ENCODE data around the gene SH3YL1.
A peak's percentile ranks its signal among the peaks of the same experiment; 100 is the strongest.

The SH3YL1 gene

GRCh38 chr2:255195-255594, 8.6 kb downstream of the SH3YL1 start:
- no peak for DNase-seq

DNA sequence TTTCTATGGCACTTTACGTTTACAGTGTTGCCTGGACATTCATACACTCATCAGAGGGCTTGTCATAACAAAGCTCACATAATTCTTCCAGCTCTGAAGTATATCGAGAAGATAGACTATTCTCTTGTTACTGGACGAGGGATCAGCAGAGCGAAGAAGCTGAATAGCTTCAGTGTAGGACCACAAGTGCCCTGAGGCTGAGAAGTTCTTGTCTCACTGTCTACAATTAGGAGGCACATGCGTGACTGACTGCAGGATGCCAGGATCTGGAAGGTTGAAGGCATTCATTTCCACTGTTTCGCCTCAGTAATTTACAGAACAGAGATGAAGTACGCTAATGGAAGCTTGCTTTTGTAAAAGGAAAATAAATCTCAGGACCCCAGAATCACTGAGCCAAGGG, 9.6 kb downstream of the SH3YL1 start:
- DNase-seq, result no peak

- no peak for DNase-seq
These were observed 10.6 kb downstream of the SH3YL1 start for GRCh38 chr2:253202-253638.

GRCh38 chr2:252001-252602, 11.7 kb downstream of the SH3YL1 start:
- no peak for DNase-seq

DNA sequence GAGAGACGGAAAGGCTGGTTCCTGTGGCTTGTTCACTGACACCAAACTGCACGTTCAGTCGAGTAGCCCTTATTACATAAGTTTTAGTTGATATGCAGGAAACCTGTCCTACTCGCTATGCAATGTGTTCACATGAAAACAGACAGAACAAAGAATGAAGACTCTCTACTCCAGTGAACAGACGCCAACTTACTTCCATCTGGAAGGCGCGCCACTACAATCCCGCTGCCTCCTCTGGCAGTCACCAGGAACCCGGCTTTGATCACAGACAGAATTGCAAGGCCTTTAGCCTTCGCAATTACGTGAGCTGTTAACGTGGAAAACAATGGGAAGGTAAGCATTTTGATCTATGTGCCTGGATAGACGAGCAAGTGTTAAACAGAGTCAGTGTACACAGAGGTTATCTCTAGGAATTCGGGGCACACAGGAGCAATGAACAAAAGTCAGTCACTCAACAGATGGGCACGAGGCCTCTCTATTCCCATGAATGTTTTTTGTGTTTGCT, 14.2 kb downstream of the SH3YL1 start:
- DNase-seq, result no peak

- no peak for DNase-seq
These were observed 15.1 kb downstream of the SH3YL1 start for GRCh38 chr2:248724-249123.

- peak; percentile 48 for DNase-seq
These were observed 17.2 kb downstream of the SH3YL1 start for GRCh38 chr2:246489-247144.

DNA sequence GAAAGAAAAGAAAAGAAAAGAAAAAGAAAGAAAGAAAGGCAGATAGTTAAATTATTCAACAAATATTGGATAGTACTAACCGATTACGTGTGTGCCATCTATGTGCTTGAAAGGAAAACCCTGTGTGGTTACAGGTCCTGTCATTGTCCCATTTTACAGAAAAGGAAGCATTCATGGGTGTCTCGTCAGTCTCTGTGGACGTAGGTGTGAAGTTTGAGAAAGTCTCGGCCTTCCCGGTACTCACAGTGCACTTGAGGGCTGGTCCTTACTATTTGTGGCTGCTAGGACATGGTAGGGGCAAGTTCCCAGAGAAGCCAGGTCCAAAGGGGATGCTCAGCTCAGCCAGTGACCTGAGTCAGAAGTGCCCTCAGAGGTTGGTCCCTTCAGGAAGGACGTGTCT, 19.3 kb downstream of the SH3YL1 start:
- no peak for DNase-seq

DNA sequence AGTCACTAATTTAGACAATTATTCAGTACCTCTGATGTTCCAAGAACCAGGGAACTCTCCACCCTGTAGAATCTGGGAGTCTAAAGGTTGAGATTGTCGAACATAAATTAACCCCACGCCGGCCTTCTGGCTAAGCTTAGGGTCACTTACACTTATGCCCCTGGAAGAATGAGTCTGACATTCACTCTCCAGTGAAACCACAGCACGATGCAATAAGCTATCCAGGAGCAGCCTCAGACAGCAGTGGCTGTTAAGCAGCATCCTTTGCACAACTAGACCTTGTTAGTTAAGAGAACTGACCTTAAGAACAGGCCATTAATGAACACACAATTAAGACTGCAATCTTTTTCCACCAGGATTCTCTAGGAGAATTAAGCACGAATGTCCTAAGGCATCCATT, 25.0 kb downstream of the SH3YL1 start:
- no peak for DNase-seq

DNA sequence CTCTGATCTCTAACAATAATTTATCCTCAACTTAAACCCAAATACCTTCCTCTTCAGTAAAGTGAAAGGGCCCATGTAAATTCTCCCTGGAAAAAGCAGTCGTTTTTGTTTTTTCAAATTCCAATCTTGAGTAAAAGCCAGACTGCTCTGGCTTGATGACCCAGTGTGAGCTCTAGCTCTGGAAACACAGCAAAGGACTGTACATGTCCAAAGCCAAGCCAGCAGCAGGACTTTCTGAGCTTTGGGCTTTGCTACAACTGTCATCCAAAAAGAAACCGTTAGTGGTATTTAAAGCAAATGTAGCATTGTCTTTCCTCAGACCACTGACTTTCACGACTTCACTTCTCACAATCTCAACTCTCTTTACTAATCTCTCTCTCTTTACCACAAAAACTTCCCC, 25.4 kb downstream of the SH3YL1 start:
- DNase-seq, result no peak

DNA sequence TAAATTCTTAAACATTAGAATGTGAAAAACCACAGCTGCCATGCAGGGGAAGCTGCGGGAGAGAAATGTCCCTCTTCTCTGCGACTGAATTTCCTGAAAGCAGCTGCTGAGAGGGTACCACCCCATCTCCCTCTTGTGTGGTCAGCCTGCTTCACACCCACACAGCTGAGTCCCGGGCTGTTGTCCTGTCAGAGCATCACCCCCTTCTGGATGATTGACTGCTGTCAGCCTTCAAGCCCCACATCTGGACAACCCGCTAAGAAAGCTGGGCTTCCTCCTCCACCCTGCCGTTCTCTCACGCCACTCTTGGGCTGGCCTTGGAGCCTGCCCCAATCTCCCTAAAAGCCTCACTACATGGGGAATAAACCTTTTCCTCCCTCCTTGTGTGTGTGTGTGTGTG, 26.0 kb downstream of the SH3YL1 start:
- no peak for DNase-seq

- no peak for DNase-seq
These were observed 26.8 kb downstream of the SH3YL1 start for GRCh38 chr2:236993-237539.

DNA sequence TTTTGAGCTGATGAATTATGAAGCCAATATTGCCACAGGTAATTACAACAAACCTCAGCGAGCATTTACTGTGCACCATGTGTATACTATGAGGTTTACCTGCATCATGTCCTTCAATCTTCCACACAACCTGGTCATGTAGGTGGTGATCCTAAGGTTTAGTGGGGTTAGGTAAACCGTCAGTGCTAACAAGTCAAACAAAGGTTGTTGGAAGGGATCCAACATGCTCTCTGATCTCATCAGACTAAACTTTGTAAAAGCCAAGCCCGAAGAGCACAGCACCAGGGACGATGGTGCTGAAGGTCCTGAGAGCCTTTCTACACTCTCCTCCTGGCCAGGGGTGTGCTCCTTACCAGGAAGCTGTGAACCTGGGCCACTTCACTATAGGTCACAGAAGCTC, 29.4 kb downstream of the SH3YL1 start:
- no peak for DNase-seq

GRCh38 chr2:233030-233429, 30.8 kb downstream of the SH3YL1 start:
- no peak for DNase-seq

- DNase-seq, result no peak
These were observed 32.2 kb downstream of the SH3YL1 start for GRCh38 chr2:231521-232185.

DNA sequence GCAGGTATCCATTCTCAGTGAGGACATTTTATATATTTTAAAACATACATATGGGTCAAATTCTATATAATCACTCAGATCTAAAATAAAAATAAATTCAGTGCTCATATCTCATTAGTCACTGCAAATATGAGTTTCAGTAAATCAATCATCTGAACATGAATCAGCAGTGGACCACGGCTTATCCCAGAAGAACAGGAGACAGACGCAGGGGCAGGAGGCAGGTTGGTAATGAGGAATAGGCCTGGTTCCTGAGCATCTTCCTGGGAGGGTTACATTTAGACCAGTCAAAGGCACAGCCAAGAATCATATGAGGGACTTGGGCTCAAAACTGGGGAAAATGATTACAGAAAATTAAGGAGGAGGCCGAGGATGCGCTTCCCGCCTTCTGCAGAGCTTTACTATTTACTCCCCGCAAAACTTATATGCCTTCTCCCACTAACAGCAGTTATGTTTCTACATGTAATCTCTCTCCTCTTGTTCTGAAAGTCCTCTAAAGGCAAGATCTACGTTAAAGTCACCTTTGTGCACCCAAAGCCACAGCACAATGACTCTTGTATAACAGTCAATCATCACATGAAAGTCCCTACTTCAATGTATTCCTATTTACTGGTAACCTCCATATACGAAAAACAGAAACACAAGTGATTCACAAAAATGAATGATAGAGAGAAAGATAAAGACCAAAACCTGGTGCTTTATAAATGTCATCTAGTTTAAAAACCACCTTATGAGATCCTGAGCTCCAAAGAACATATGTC, 35.1 kb downstream of the SH3YL1 start:
- no peak for DNase-seq

DNA sequence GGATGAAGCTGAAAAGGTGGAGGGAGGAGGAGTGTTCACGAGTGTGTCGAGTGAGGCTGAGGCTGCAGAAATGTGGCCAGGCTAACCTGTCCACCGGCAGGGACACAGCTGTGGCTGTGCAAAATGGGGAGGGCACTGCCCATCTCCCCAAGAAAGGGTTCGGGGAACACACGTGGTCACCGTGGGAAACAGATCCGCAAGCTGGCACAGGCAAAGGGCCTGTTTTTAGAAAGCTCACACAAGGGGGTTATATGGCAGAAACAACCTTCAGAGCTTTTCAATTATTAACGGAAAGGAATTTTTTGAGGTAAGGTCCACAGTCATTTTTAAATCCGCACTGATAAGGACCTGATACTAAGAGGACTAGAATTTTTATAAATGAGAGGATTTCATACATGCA, 35.7 kb downstream of the SH3YL1 start:
- no peak for DNase-seq

GRCh38 chr2:223971-224760, 39.7 kb downstream of the SH3YL1 start:
- no peak for DNase-seq

DNA sequence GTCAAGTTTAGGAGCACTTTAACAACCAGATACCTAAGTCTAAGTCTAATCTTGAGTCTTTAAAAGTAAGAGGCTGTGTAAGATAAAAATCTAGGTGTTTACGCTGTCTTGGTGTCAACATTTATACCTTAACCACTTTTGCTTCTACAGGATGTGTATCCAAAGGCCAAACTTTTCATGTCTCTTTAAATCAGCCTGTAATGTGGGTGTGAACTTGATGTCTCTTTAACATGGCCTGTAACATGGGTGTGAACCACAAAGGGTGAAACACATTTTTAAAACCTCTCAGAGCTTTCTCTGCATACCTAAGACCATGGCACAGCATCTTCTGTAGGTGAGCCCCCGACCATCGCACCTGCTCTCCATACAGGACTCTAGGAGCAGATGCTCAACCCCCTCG, 40.4 kb downstream of the SH3YL1 start:
- no peak for DNase-seq

GRCh38 chr2:216068-216467, 47.8 kb downstream of the SH3YL1 start:
- DNase-seq, result no peak

DNA sequence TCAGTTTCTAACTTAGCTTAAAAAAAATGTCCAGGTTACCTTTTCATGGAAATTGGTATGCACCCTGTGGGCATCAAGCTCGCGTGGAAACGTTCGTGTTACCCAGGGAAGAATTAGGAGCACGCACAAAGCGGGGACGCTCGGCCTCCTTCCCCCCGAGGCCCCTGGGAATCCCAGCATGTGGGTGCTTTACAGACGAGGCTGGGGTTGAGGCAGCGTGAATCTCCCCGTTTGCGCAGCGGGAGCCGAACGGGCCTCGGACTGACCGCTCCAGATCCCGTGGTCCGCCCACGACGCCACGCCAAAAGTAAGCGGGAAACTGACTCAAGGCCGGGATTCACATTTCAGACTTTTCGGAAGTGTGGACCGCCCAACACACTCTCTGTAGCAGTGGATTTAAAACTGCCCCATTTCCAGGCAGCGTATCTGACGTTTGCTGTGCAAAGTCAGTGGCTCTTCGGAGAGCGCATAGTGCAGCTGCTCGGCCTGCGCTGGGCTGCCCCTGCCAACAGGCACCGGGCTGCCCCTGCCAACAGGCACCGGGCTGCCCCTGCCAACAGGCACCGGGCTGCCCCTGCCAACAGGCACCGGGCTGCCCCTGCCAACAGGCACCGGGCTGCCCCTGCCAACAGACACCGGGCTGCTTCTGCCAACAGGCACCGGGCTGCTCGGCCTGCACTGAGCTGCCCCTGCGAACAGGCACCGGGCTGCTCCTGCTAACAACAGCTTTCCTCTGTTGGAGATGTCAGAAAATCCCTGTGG, 49.7 kb downstream of the SH3YL1 start:
- no peak for DNase-seq
